OCI-LY1 (cell line): ENCODE results near the gene AKNAD1.

Experiments
- H2AFZ ChIP-seq: fragments of 200-600 bp; sonication (generic), shearing (Covaris generic); 2 replicates; pipeline ENCODE4 v1.6.0; 2014; ENCODE audit warnings: antibody characterized with exemption, mild to moderate bottlenecking, low read length
- H3F3A ChIP-seq: fragments of 200-600 bp; sonication (generic), shearing (Covaris generic); 2 replicates; pipeline ENCODE4 v1.6.0; 2014; ENCODE audit warnings: mild to moderate bottlenecking, antibody characterized with exemption, low read length, moderate library complexity; ENCODE audit not compliant: insufficient read depth
- H3K27ac ChIP-seq: fragments of 200-600 bp; sonication (generic); 2 replicates; pipeline ENCODE4 v1.5.1; 2014; ENCODE audit warnings: low read length, mixed run types, mild to moderate bottlenecking, low read depth; ENCODE audit not compliant: poor library complexity, severe bottlenecking
- H3K27me3 ChIP-seq: fragments of 200-600 bp; sonication (generic); 2 replicates; pipeline ENCODE4 v1.6.0; 2014; ENCODE audit warnings: antibody characterized with exemption, mild to moderate bottlenecking, low read length, moderate library complexity; ENCODE audit not compliant: insufficient read depth
- H3K36me3 ChIP-seq: fragments of 200-600 bp; sonication (generic); 2 replicates; pipeline ENCODE4 v1.6.1; 2014; ENCODE audit warnings: mild to moderate bottlenecking, antibody characterized with exemption, low read length, moderate library complexity, mixed read lengths; ENCODE audit not compliant: insufficient read depth
- H3K4me1 ChIP-seq: fragments of 200-600 bp; sonication (generic); 2 replicates; pipeline ENCODE4 v1.5.1; 2014; ENCODE audit warnings: mild to moderate bottlenecking, low read length, moderate library complexity; ENCODE audit not compliant: insufficient read depth, severe bottlenecking
- H3K4me2 ChIP-seq: fragments of 200-600 bp; sonication (generic), shearing (Covaris generic); 2 replicates; pipeline ENCODE4 v1.6.1; 2014; ENCODE audit warnings: low read length
- H3K4me3 ChIP-seq: fragments of 200-600 bp; sonication (generic); 2 replicates; pipeline ENCODE4 v1.5.1; 2014; ENCODE audit warnings: low read length, low read depth, mild to moderate bottlenecking, mixed read lengths; ENCODE audit not compliant: poor library complexity, severe bottlenecking
- H3K79me2 ChIP-seq: fragments of 200-600 bp; shearing (Covaris generic); 2 replicates; pipeline ENCODE4 v1.6.1; 2016; ENCODE audit warnings: mixed run types, low read length, mixed read lengths; ENCODE audit not compliant: insufficient read depth
- H3K9ac ChIP-seq: fragments of 200-600 bp; sonication (generic), shearing (Covaris generic); 2 replicates; pipeline ENCODE4 v1.6.1; 2014; ENCODE audit warnings: mild to moderate bottlenecking, low read length, mixed read lengths
- H3K9me2 ChIP-seq: fragments of 200-600 bp; sonication (generic), shearing (Covaris generic); 2 replicates; pipeline ENCODE4 v1.6.1; 2014; ENCODE audit warnings: low read depth, mild to moderate bottlenecking, low read length, mixed read lengths
- H3K9me3 ChIP-seq: fragments of 200-600 bp; shearing (Covaris generic); 2 replicates; pipeline ENCODE4 v1.6.1; 2014; ENCODE audit warnings: low read length, mixed read lengths
- H4K20me1 ChIP-seq: fragments of 200-600 bp; sonication (generic), shearing (Covaris generic); 2 replicates; pipeline ENCODE4 v1.6.0; 2016; ENCODE audit warnings: mild to moderate bottlenecking, low read length; ENCODE audit not compliant: insufficient read depth
- CTCF ChIP-seq: fragments of 200-600 bp; sonication (generic), shearing (Covaris generic); IDR thresholded peaks from 2 replicates; pipeline ENCODE4 v1.5.1; 2017; ENCODE audit warnings: mild to moderate bottlenecking, antibody characterized with exemption, low read length, moderate library complexity, mixed read lengths
- EZH2 ChIP-seq: fragments of 200-600 bp; sonication (generic), shearing (Covaris generic); IDR thresholded peaks from 2 replicates; pipeline ENCODE4 v1.8.0; 2017; ENCODE audit warnings: borderline replicate concordance, mixed run types, mild to moderate bottlenecking, antibody characterized with exemption, low read length, moderate library complexity, mixed read lengths

Gene AKNAD1

GRCh38 chr1:108882837-108883236 is 25.9 kb upstream of the AKNAD1 start:
- Histone ChIP-seq H3K4me3 (no peak overlapping the region), H3K27ac (no peak overlapping the region), H3K9ac (no peak overlapping the region), H3K9me3 (no peaks in the 10 kb centered on the region), H3K9me2 (no peaks in the 10 kb centered on the region), H3K27me3 (no peaks in the 10 kb centered on the region), H3K79me2 (peaks cover 38% of the 10 kb centered on the region), H3F3A (no peaks in the 10 kb centered on the region), H3K4me2 (no peak overlapping the region), H4K20me1 (no peaks in the 10 kb centered on the region), H3K36me3 (peaks cover 5% of the 10 kb centered on the region; the same call in 1 of the 2 replicates), H3K4me1 (peaks cover 18% of the 10 kb centered on the region), H2AFZ (no peak overlapping the region)
- no peak for TF ChIP-seq CTCF
- TF ChIP-seq EZH2: no peak

- H3K27ac ChIP-seq: no peak overlapping the region
- H3K4me1 ChIP-seq: peaks cover 18% of the 10 kb centered on the region
- no peaks in the 10 kb centered on the region for H4K20me1 ChIP-seq
- no peak overlapping the region for H3K4me3 ChIP-seq
- H3K4me2 ChIP-seq: no peak overlapping the region
- H3K36me3 ChIP-seq: peaks cover 2% of the 10 kb centered on the region; the same call in 1 of the 2 replicates
- H2AFZ ChIP-seq: no peak overlapping the region
- no peaks in the 10 kb centered on the region for H3K9me3 ChIP-seq
- H3F3A ChIP-seq: no peaks in the 10 kb centered on the region
- no peaks in the 10 kb centered on the region for H3K27me3 ChIP-seq
- no peaks in the 10 kb centered on the region for H3K9me2 ChIP-seq
- no peak overlapping the region for H3K9ac ChIP-seq
- H3K79me2 ChIP-seq: peaks cover 44% of the 10 kb centered on the region
- TF ChIP-seq CTCF (no peak), EZH2 (no peak)
Observed at GRCh38 chr1:108881369-108881768, 24.5 kb upstream of the AKNAD1 start.

- Histone ChIP-seq H2AFZ (no peak overlapping the region), H4K20me1 (no peaks in the 10 kb centered on the region), H3K79me2 (peaks cover 44% of the 10 kb centered on the region), H3F3A (no peaks in the 10 kb centered on the region), H3K9me2 (no peaks in the 10 kb centered on the region), H3K4me3 (no peak overlapping the region), H3K27ac (no peak overlapping the region), H3K9me3 (no peaks in the 10 kb centered on the region), H3K4me2 (no peak overlapping the region), H3K4me1 (peaks cover 18% of the 10 kb centered on the region), H3K27me3 (no peaks in the 10 kb centered on the region), H3K9ac (no peak overlapping the region), H3K36me3 (no peaks in the 10 kb centered on the region)
- TF ChIP-seq CTCF: no peak
- TF ChIP-seq EZH2: no peak
Observed at GRCh38 chr1:108880850-108881249, 24.0 kb upstream of the AKNAD1 start.
